Endothelial cell of umbilical vein (primary cell): ENCODE data around the gene CELF5. TPM values are rescaled to one million over a fixed set of nuclear protein-coding genes. Genes with fewer than 3 reads are reported as not detected.

Experiments used
- BruUV-seq: library from RNA; stranded (reverse); fragments of 400-500 nt; replicated peaks from 2 replicates; lab custom pipeline; 2021; lab: Mats Ljungman, UMichigan
- CTCF ChIA-PET: fragments of 300-600, 350-600 bp; sonication (Branson Sonifier 250); formaldehyde crosslinking; loops from one replicate; lab custom pipeline; 2021; ENCODE audit warnings: antibody characterized with exemption, inconsistent platforms; lab: Charles Lee
- POLR2A ChIA-PET: fragments of 300-600, 350-600 bp; sonication (Branson Sonifier 250); formaldehyde crosslinking; loops from one replicate; lab custom pipeline; 2021; ENCODE audit warnings: antibody characterized with exemption, inconsistent platforms; lab: Charles Lee
- DNase-seq: peaks from one replicate; pipeline ENCODE4 v3.0.0-alpha.2; 2011; ENCODE audit warnings: low read depth, low spot score
- FAIRE-seq: peaks from 2 replicates; lab custom pipeline; 2011; peaks lifted over from hg19 to GRCh38; lab: Jason Lieb, UNC
- H2AFZ ChIP-seq: 2 replicates; pipeline ENCODE4 v1.6.0; 2012; ENCODE audit warnings: low read depth, low read length, control low read depth, inconsistent platforms
- H3K27ac ChIP-seq: 2 replicates; pipeline ENCODE4 v1.5.1; 2011; ENCODE audit warnings: low read depth, mild to moderate bottlenecking, control low read depth, low read length, moderate library complexity; ENCODE audit not compliant: insufficient read depth
- H3K27me3 ChIP-seq, 2 experiments: 2 replicates each; pipeline versions ENCODE4 v1.6.0 to v1.6.1; 2011; ENCODE audit warnings: low read length in 2 of 2, mixed read lengths in 1 of 2; ENCODE audit not compliant: control insufficient read depth in 2 of 2, insufficient read depth in 2 of 2
- H3K36me3 ChIP-seq, 2 experiments: 2 replicates in 1 of 2; 3 replicates in 1 of 2; pipeline ENCODE4 v1.5.1; 2011; ENCODE audit warnings: low read length in 2 of 2, mild to moderate bottlenecking in 1 of 2, moderate library complexity in 1 of 2; ENCODE audit not compliant: control insufficient read depth in 2 of 2, insufficient read depth in 2 of 2; ENCODE audit errors: extremely low read depth in 1 of 2
- H3K4me1 ChIP-seq: 3 replicates; pipeline ENCODE4 v1.5.1; 2011; ENCODE audit warnings: mild to moderate bottlenecking, low read length; ENCODE audit not compliant: control insufficient read depth, insufficient read depth; ENCODE audit errors: extremely low read depth
- H3K4me2 ChIP-seq: 2 replicates; pipeline ENCODE4 v1.6.1; 2011; ENCODE audit warnings: low read length, control low read depth, mixed read lengths; ENCODE audit not compliant: insufficient read depth
- H3K4me3 ChIP-seq, 3 experiments: fragments of 200-600 bp in 1 of 3; sonication (generic), shearing (Covaris generic) in 1 of 3; replicated peaks in 1 of 3; 2 replicates each; pipeline ENCODE4 v1.5.1; 2011 to 2016; ENCODE audit warnings: control low read depth in 3 of 3, low read length in 3 of 3, mild to moderate bottlenecking in 2 of 3, inconsistent platforms in 1 of 3, low read depth in 1 of 3, moderate library complexity in 1 of 3; ENCODE audit not compliant: insufficient read depth in 1 of 3
- H3K79me2 ChIP-seq: 2 replicates; pipeline ENCODE4 v1.6.0; 2012; ENCODE audit warnings: low read length, inconsistent platforms; ENCODE audit not compliant: control insufficient read depth, insufficient read depth
- H3K9ac ChIP-seq: replicated peaks from 2 replicates; pipeline ENCODE3; 2011; ENCODE audit warnings: low read length, control low read depth; ENCODE audit not compliant: insufficient read depth; ENCODE audit errors: extremely low read depth
- H3K9me1 ChIP-seq: replicated peaks from 3 replicates; pipeline ENCODE4 v1.6.0; 2011; ENCODE audit warnings: mild to moderate bottlenecking, low read length; ENCODE audit not compliant: control insufficient read depth, insufficient read depth; ENCODE audit errors: extremely low read depth
- H3K9me3 ChIP-seq: replicated peaks from 2 replicates; pipeline ENCODE4 v1.5.1; 2012; ENCODE audit warnings: low read length, inconsistent platforms; ENCODE audit not compliant: control insufficient read depth, insufficient read depth
- H4K20me1 ChIP-seq: replicated peaks from 2 replicates; pipeline ENCODE3; 2011; ENCODE audit warnings: mild to moderate bottlenecking, low read length; ENCODE audit not compliant: control insufficient read depth, insufficient read depth; ENCODE audit errors: extremely low read depth
- CTCF ChIP-seq, 2 donors: IDR thresholded peaks; 1 replicate in 1 of 2; 2 replicates in 1 of 2; pipeline ENCODE4 v1.5.1; 2011; ENCODE audit warnings: low read length in 2 of 2, mild to moderate bottlenecking in 2 of 2, moderate library complexity in 2 of 2, control low read depth in 1 of 2, inconsistent platforms in 1 of 2, low read depth in 1 of 2; ENCODE audit not compliant: insufficient read depth in 1 of 2; ENCODE audit errors: extremely low read depth in 1 of 2
- EZH2 ChIP-seq: IDR thresholded peaks from 2 replicates; pipeline ENCODE4 v1.6.1; 2012; ENCODE audit warnings: borderline replicate concordance, low read depth, mild to moderate bottlenecking, moderate library complexity, low read length, inconsistent platforms; ENCODE audit not compliant: severe bottlenecking
- FOS ChIP-seq: IDR thresholded peaks from 2 replicates; pipeline ENCODE4 v1.6.1; 2011; ENCODE audit warnings: mild to moderate bottlenecking, low read length, moderate library complexity, borderline replicate concordance; ENCODE audit not compliant: insufficient read depth
- GATA2 ChIP-seq: IDR thresholded peaks from 2 replicates; pipeline ENCODE4 v1.7.0; 2011; ENCODE audit warnings: low read depth, mild to moderate bottlenecking, moderate library complexity, mixed read lengths, low read length; ENCODE audit not compliant: insufficient read length, insufficient read depth
- JUN ChIP-seq: IDR thresholded peaks from 2 replicates; pipeline ENCODE4 v1.6.1; 2011; ENCODE audit warnings: borderline replicate concordance, low read depth; ENCODE audit not compliant: insufficient read length, insufficient read depth
- MAX ChIP-seq: IDR thresholded peaks from 2 replicates; pipeline ENCODE4 v1.6.1; 2011; ENCODE audit not compliant: insufficient read depth, insufficient read length
- MYC ChIP-seq: IDR thresholded peaks from one replicate; pipeline ENCODE4 v1.6.1; 2011; ENCODE audit warnings: mild to moderate bottlenecking, low read depth, low read length
- POLR2A ChIP-seq: IDR thresholded peaks from 2 replicates; pipeline ENCODE4 v1.6.1; 2012; ENCODE audit warnings: low read depth, mild to moderate bottlenecking, control low read depth, low read length
- POLR2AphosphoS5 ChIP-seq: IDR thresholded peaks from 2 replicates; pipeline ENCODE4 v1.6.1; 2012; ENCODE audit warnings: low read depth, mild to moderate bottlenecking, control low read depth, low read length, moderate library complexity; ENCODE audit not compliant: insufficient read depth
- dilution Hi-C: fragments of 300-500 bp; cut with MboI; formaldehyde crosslinking; loops from one replicate; pipeline ENCODE4 v1.15.0; 2019; ENCODE audit warnings: low sequenced_read_pairs; ENCODE audit not compliant: extremely low pct_ligation_motif_present
- intact Hi-C: fragments of 100-400 bp; cut with micrococcal nuclease; formaldehyde crosslinking; loops from one replicate; pipeline ENCODE4 v1.10.0; 2022
- polyA plus RNA-seq, 4 experiments: library from polyadenylated mRNA; depleted of rRNA in 3 of 4; stranded (reverse) in 3 of 4; unstranded in 1 of 4; fragments of >200 nt; gene quantifications; 2 replicates each; pipeline versions ENCODE4 v1.2.1 to v1.2.3, GENCODE V29; 2011 to 2012; ENCODE audit warnings: missing spikeins in 1 of 4
- total RNA-seq: library from RNA; stranded (reverse); gene quantifications from 2 replicates; pipeline ENCODE4 v1.2.3, GENCODE V29; 2021

Gene CELF5
- total and polyA plus RNA-seq, 2 donors (not counting 3 experiments of a cell fraction or from before 2014, with no cell fraction given) = not detected

- H3K9me3 ChIP-seq = no peaks in the 10 kb centered on the region
- no peak overlapping the region for H3K9ac ChIP-seq
- no peak for FAIRE-seq
- CTCF ChIA-PET = interaction anchor here (1.2 to 2.2 kb wide), 2 partner anchors 8 to 14 kb away, joined by 3 to 10 read pairs; no protein-coding TSS in a partner anchor
- dilution Hi-C loops = no loop called here
- no peak for TF ChIP-seq FOS
- TF ChIP-seq MYC = no peak
- no peak for TF ChIP-seq JUN
- no peak for TF ChIP-seq MAX
- no peak for TF ChIP-seq POLR2A
- H3K4me2 ChIP-seq = no peak overlapping the region
- no peaks in the 10 kb centered on the region for H3K4me1 ChIP-seq
- H3K36me3 ChIP-seq = no peaks in the 10 kb centered on the region
- no peak overlapping the region for H3K4me3 ChIP-seq
- H2AFZ ChIP-seq = no peak overlapping the region
- POLR2A ChIA-PET = no interaction called here
- H4K20me1 ChIP-seq = no peaks in the 10 kb centered on the region
- intact Hi-C loops = no loop called here
- H3K79me2 ChIP-seq = no peaks in the 10 kb centered on the region
- peaks cover 0 to 4% of the 10 kb centered on the region in 2 experiments for H3K27me3 ChIP-seq
- DNase-seq = no peak
- no peak overlapping the region for H3K27ac ChIP-seq
- H3K9me1 ChIP-seq = no peaks in the 10 kb centered on the region
- no TSS peak for BruUV-seq
These were observed 88.7 kb downstream of the CELF5 start for GRCh38 chr19:3313199-3313575.

- POLR2A ChIA-PET = no interaction called here
- intact Hi-C loops = no loop called here
These were observed 90.7 kb downstream of the CELF5 start for GRCh38 chr19:3314962-3315675.

More at GRCh38 chr19:3314962-3315675, 90.7 kb downstream of the CELF5 start:
- BruUV-seq = no TSS peak
- H2AFZ ChIP-seq = no peak overlapping the region
- H3K27ac ChIP-seq = no peak overlapping the region
- dilution Hi-C loops = no loop called here
- TF ChIP-seq GATA2 (no peak), MYC (no peak), FOS (no peak), CTCF (IDR thresholded peaks at IDR 0.05; ENCODE audit: extremely low read depth in 1 of 2, insufficient read depth in 1 of 2, low read depth in 1 of 2, low read length in 2 of 2) (no peak), EZH2 (no peak), MAX (no peak), JUN (no peak), POLR2A (no peak), POLR2AphosphoS5 (no peak)
- CTCF ChIA-PET = interaction anchor here (2.2 kb wide), 1 partner anchor 10 kb away, joined by 10 read pairs; no protein-coding TSS in a partner anchor
- H3K4me2 ChIP-seq = no peak overlapping the region
- no peaks in the 10 kb centered on the region for H3K9me3 ChIP-seq
- H4K20me1 ChIP-seq = no peaks in the 10 kb centered on the region
- no peaks in the 10 kb centered on the region for H3K36me3 ChIP-seq
- H3K79me2 ChIP-seq = no peaks in the 10 kb centered on the region
- H3K9me1 ChIP-seq = no peaks in the 10 kb centered on the region
- H3K27me3 ChIP-seq = peaks cover 0 to 4% of the 10 kb centered on the region in 2 experiments
- DNase-seq = no peak
- H3K4me3 ChIP-seq = no peak overlapping the region
- no peak overlapping the region for H3K9ac ChIP-seq
- no peaks in the 10 kb centered on the region for H3K4me1 ChIP-seq
- no peak for FAIRE-seq
